Cardiac fibroblast (primary cell): ENCODE measurements around the gene UPK3A.

Source experiments
- DNase-seq, 2 donors: peaks; one replicate each; pipeline versions ENCODE4 v3.0.0 to v3.0.0-alpha.2; 2010; ENCODE audit warnings: low read depth in 2 of 2
- H3K4me3 ChIP-seq, 2 donors: replicated peaks in 1 of 2; 1 replicate in 1 of 2; 2 replicates in 1 of 2; pipeline ENCODE4 v1.5.1; 2011; ENCODE audit warnings: low read depth in 2 of 2, low read length in 2 of 2, mild to moderate bottlenecking in 2 of 2, moderate library complexity in 1 of 2
- TF ChIP-seq, protein P1 (sequence below): IDR thresholded peaks from one replicate; pipeline ENCODE4 v1.5.1; 2011; ENCODE audit warnings: low read depth, mild to moderate bottlenecking, low read length, inconsistent platforms

Gene UPK3A

GRCh38 chr22:45238957-45239680, 45.6 kb upstream of the UPK3A start:
- no peak for DNase-seq
- TF ChIP-seq, protein P1, sequence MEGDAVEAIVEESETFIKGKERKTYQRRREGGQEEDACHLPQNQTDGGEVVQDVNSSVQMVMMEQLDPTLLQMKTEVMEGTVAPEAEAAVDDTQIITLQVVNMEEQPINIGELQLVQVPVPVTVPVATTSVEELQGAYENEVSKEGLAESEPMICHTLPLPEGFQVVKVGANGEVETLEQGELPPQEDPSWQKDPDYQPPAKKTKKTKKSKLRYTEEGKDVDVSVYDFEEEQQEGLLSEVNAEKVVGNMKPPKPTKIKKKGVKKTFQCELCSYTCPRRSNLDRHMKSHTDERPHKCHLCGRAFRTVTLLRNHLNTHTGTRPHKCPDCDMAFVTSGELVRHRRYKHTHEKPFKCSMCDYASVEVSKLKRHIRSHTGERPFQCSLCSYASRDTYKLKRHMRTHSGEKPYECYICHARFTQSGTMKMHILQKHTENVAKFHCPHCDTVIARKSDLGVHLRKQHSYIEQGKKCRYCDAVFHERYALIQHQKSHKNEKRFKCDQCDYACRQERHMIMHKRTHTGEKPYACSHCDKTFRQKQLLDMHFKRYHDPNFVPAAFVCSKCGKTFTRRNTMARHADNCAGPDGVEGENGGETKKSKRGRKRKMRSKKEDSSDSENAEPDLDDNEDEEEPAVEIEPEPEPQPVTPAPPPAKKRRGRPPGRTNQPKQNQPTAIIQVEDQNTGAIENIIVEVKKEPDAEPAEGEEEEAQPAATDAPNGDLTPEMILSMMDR = no peak
- H3K4me3 ChIP-seq = no peak overlapping the region

GRCh38 chr22:45239681-45240051, 45.1 kb upstream of the UPK3A start:
- H3K4me3 ChIP-seq = peak overlapping the region; percentile 65 to 69
- DNase-seq = no peak
- TF ChIP-seq, protein P1 = no peak

GRCh38 chr22:45240104-45240809, 44.5 kb upstream of the UPK3A start:
- TF ChIP-seq, protein P1 = no peak
- peak; percentile 25 to 29 for DNase-seq
- H3K4me3 ChIP-seq = peak overlapping the region; percentile 65 to 69

DNA sequence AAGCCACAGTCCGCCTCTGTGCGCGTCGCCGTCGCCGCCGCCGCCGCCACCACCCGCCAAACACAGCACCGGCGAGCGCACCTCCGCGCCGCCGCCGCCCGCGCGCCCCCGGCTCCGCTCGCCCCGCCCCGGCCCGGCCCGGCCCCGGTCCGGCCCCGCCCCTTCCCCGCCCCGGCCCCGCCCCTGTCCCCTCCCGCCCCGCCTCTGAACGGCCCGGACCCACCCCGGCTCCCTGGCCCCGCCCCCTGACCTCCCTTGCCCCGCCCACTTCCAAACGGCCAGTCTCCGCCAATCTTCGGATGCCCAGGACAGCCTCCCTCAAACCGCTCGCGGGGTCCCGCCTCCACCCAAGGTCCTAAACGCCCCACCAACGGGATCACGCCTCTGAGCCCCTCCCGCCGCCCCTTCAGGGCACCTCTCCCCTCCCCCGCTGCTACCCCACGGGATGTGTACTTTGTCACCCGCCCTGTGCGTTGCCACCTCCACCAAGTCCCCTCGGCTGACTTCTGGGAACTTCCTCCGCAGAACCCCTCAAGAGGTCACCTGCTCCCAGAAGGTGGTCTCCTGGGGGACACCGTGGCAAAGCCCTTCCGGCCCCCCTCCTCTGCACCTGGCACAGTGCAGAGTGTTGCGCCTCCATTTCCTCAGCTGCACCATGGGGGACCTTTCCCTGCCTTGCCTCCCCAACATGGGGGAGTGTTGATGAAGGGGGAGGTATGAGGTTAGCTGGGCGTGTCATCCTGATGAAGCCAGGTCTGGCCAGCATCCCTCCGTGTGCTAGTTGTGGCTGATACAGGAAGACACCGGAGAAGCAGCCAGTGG, 43.7 kb upstream of the UPK3A start, which contains the start of gene KIAA0930:
Gene KIAA0930, minus strand, starts transcription at position 85 of the 822 bp plus-strand sequence. CDS start 191 bp downstream, outside the sequence.
- DNase-seq = peak; percentile 69 to 81
- TF ChIP-seq, protein P1 = no peak
- peak within 1 kb of the TSS; percentile 65 to 69 for H3K4me3 ChIP-seq

GRCh38 chr22:45242778-45243191, 42.0 kb upstream of the UPK3A start:
- H3K4me3 ChIP-seq = no peak overlapping the region
- TF ChIP-seq, protein P1 = peak; percentile 14
- peak; percentile 35 to 50 for DNase-seq

DNA sequence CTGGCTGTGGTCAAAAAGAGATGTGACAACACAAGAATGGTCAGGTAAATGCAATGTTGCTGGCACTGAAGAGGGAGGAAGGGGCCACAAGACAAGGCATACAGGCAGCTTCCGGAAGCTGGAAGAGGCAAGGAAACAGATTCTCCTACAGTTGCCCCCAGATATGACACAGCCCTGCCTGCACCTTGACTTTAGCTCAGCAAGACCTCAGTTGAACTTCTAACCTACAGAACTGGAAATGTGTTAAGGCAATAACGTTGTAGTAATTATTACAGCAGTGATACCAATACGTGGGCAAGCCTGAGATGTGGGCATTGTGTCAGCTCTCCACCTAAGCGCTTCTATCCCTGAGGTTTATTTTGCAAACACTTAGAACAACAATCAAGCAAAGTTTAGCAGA, 39.8 kb upstream of the UPK3A start:
- no peak for DNase-seq
- H3K4me3 ChIP-seq = no peak overlapping the region

More for the DNA sequence above, 39.8 kb upstream of the UPK3A start:
- TF ChIP-seq, protein P1 = no peak
